Measurements from ENCODE around the gene PRG3. TPM values are rescaled to one million over a fixed set of nuclear protein-coding genes. Genes with fewer than 3 reads are reported as not detected.

Gene PRG3, protein sequence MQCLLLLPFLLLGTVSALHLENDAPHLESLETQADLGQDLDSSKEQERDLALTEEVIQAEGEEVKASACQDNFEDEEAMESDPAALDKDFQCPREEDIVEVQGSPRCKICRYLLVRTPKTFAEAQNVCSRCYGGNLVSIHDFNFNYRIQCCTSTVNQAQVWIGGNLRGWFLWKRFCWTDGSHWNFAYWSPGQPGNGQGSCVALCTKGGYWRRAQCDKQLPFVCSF
- total RNA-seq (2014; rRNA removed) = not detected in 2 replicates
- percentile 16 among the genes with signal in this experiment for Bru-seq, nascent RNA
- not detected for BruChase-seq, experiment 1, labeled RNA remaining after a 6-hour chase
- percentile 11 among the genes with signal in this experiment for BruChase-seq, experiment 2, labeled RNA remaining after a 2-hour chase
- long read RNA-seq = 0 reads

DNA sequence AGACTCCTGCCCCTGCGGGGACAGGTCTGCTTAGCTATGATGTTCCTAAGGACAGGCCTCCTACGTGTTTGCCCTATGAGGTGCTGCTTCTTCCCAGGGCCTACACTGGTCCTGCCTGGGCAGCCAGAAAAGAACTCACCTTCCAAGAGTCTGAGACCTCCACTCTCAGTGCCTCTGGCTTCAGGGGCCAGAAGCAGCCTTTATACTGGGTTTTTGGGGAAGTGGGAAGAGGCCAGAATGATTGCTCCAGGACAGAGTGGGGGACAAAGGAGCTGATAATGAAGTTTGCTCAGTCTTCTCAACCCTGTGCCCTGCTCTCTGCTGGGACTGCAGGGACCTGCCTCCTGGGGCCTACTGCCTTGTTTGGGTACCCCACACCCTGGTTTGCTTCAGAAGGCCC, at the start of gene PRG3:
Gene PRG3 (minus strand): TSS at position 176 of the 400 bp plus-strand sequence. CDS start 442 bp downstream, outside the sequence.
- no peaks in the 10 kb centered on the region for H3K79me2 ChIP-seq (ENCODE audit: low read length)
- no peaks in the 10 kb centered on the region for H3K4me1 ChIP-seq (ENCODE audit: insufficient read depth, low read length)
- intact Hi-C loops (cut with micrococcal nuclease) = no loop called here
- CTCF ChIA-PET = no interaction called here
- H3K36me3 ChIP-seq (ENCODE audit: low read depth, low read length) = no peaks in the 10 kb centered on the region
- POLR2A ChIA-PET (ENCODE audit: unreplicated experiment) = no interaction called here
- H3K9me3 ChIP-seq (ENCODE audit: low read length) = no peaks in the 10 kb centered on the region
- H3F3A ChIP-seq (ENCODE audit: low read length, unreplicated experiment) = no peaks in the 10 kb centered on the region
- H3K9ac ChIP-seq (ENCODE audit: low read length) = no peak within 1 kb of the TSS
- DNase-seq = no peak
- H2AFZ ChIP-seq (ENCODE audit: low read length) = no peak within 1 kb of the TSS
- H3K27me3 ChIP-seq (ENCODE audit: low read length) = peaks cover 24% of the 10 kb centered on the region; the same call in 1 of the 2 replicates
- no peak within 1 kb of the TSS for H3K27ac ChIP-seq (ENCODE audit: low read length)
- no peaks in the 10 kb centered on the region for H4K20me1 ChIP-seq (ENCODE audit: low read length)
- TF ChIP-seq, protein P1, sequence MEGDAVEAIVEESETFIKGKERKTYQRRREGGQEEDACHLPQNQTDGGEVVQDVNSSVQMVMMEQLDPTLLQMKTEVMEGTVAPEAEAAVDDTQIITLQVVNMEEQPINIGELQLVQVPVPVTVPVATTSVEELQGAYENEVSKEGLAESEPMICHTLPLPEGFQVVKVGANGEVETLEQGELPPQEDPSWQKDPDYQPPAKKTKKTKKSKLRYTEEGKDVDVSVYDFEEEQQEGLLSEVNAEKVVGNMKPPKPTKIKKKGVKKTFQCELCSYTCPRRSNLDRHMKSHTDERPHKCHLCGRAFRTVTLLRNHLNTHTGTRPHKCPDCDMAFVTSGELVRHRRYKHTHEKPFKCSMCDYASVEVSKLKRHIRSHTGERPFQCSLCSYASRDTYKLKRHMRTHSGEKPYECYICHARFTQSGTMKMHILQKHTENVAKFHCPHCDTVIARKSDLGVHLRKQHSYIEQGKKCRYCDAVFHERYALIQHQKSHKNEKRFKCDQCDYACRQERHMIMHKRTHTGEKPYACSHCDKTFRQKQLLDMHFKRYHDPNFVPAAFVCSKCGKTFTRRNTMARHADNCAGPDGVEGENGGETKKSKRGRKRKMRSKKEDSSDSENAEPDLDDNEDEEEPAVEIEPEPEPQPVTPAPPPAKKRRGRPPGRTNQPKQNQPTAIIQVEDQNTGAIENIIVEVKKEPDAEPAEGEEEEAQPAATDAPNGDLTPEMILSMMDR (conservative IDR thresholded peaks at IDR 0.05; ENCODE audit: low read depth, low read length) = no peak
- TF ChIP-seq EZH2phosphoT487 (IDR thresholded peaks at IDR 0.05; ENCODE audit: borderline replicate concordance, low read length) (no peak), EZH2 (IDR thresholded peaks at IDR 0.05; ENCODE audit: low read length, unreplicated experiment) (no peak)
- H3K4me2 ChIP-seq (ENCODE audit: low read length) = no peak within 1 kb of the TSS
- H3K9me2 ChIP-seq (replicated peaks; ENCODE audit: low read length) = no peaks in the 10 kb centered on the region
- H3K4me3 ChIP-seq (ENCODE audit: low read length) = no peak within 1 kb of the TSS
- ATAC-seq = no peak
- BruUV-seq (replicated peaks) = no TSS peak

DNA sequence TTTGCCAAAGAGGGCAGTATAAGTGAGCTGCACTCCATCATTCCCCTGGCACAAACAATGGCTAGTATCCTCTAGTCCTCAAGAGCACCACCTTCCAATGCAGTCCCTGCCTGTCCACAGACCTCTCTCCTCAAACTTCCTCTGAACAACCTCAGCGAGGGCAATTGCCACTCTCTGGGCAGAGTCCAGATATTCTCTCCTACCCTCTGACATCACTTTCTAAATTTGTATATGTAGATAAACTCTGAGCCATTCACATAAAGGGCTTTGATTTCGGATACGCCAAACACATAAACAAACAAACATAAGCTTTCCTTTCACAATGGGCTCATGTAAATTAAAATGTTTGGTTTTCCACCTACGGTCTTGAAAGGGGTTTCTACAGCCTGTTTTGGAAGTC, 49.0 kb upstream of the PRG3 start:
- H3K9me2 ChIP-seq (replicated peaks; ENCODE audit: low read length) = no peaks in the 10 kb centered on the region
- H2AFZ ChIP-seq (ENCODE audit: low read length) = no peak overlapping the region
- H3F3A ChIP-seq (ENCODE audit: low read length, unreplicated experiment) = peaks cover 3% of the 10 kb centered on the region
- H3K4me2 ChIP-seq (ENCODE audit: low read length) = no peak overlapping the region
- H3K9ac ChIP-seq (ENCODE audit: low read length) = no peak overlapping the region
- H3K4me3 ChIP-seq (ENCODE audit: low read length) = no peak overlapping the region
- no peaks in the 10 kb centered on the region for H3K36me3 ChIP-seq (ENCODE audit: low read depth, low read length)
- no peak overlapping the region for H3K27ac ChIP-seq (ENCODE audit: low read length)
- TF ChIP-seq EZH2phosphoT487 (IDR thresholded peaks at IDR 0.05; ENCODE audit: borderline replicate concordance, low read length) (no peak), EZH2 (IDR thresholded peaks at IDR 0.05; ENCODE audit: low read length, unreplicated experiment) (no peak)
- DNase-seq = no peak
- H4K20me1 ChIP-seq (ENCODE audit: low read length) = no peaks in the 10 kb centered on the region
- BruUV-seq (replicated peaks) = no TSS peak
- H3K27me3 ChIP-seq (ENCODE audit: low read length) = no peaks in the 10 kb centered on the region
- H3K9me3 ChIP-seq (ENCODE audit: low read length) = no peaks in the 10 kb centered on the region
- peaks cover 15% of the 10 kb centered on the region for H3K79me2 ChIP-seq (ENCODE audit: low read length)
- CTCF ChIA-PET = no interaction called here
- intact Hi-C loops (cut with micrococcal nuclease) = no loop called here
- H3K4me1 ChIP-seq (ENCODE audit: insufficient read depth, low read length) = peaks cover 62% of the 10 kb centered on the region
- no peak for ATAC-seq
- POLR2A ChIA-PET (ENCODE audit: unreplicated experiment) = no interaction called here

DNA sequence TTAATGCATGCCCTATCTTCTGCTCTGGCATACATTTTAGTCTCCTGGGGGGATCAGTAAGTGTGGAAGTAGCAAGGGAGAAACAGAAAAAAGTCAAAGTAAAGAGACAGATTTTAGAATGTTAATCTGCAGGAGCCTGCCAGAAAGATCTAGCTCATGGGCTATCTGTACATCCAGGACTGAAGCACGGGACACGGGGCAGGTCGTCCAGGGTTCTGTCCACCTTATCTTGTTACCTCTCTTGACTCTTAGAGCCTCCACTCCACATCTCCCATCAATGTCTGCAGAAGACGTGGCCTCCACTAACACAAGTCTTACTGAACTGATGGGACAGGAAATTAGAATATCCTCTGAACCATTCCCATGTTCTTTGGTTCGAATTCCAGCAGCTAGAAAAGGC, 47.7 kb upstream of the PRG3 start:
- TF ChIP-seq EZH2 (IDR thresholded peaks at IDR 0.05; ENCODE audit: low read length, unreplicated experiment) (no peak), EZH2phosphoT487 (IDR thresholded peaks at IDR 0.05; ENCODE audit: borderline replicate concordance, low read length) (no peak)
- TF ChIP-seq, protein P1 (conservative IDR thresholded peaks at IDR 0.05; ENCODE audit: low read depth, low read length) = no peak
- H4K20me1 ChIP-seq (ENCODE audit: low read length) = no peaks in the 10 kb centered on the region
- POLR2A ChIA-PET (ENCODE audit: unreplicated experiment) = no interaction called here
- intact Hi-C loops (cut with micrococcal nuclease) = no loop called here
- no peaks in the 10 kb centered on the region for H3K27me3 ChIP-seq (ENCODE audit: low read length)
- peaks cover 15% of the 10 kb centered on the region for H3K79me2 ChIP-seq (ENCODE audit: low read length)
- H3K27ac ChIP-seq (ENCODE audit: low read length) = no peak overlapping the region
- no peaks in the 10 kb centered on the region for H3K36me3 ChIP-seq (ENCODE audit: low read depth, low read length)
- ATAC-seq = no peak
- CTCF ChIA-PET = no interaction called here
- no peaks in the 10 kb centered on the region for H3K9me2 ChIP-seq (replicated peaks; ENCODE audit: low read length)
- no peak for DNase-seq
- H3F3A ChIP-seq (ENCODE audit: low read length, unreplicated experiment) = no peaks in the 10 kb centered on the region
- BruUV-seq (replicated peaks) = no TSS peak
- no peak overlapping the region for H2AFZ ChIP-seq (ENCODE audit: low read length)
- H3K4me3 ChIP-seq (ENCODE audit: low read length) = no peak overlapping the region
- peaks cover 60% of the 10 kb centered on the region for H3K4me1 ChIP-seq (ENCODE audit: insufficient read depth, low read length)
- H3K4me2 ChIP-seq (ENCODE audit: low read length) = no peak overlapping the region
- no peak overlapping the region for H3K9ac ChIP-seq (ENCODE audit: low read length)
- no peaks in the 10 kb centered on the region for H3K9me3 ChIP-seq (ENCODE audit: low read length)
